GM21528 (cell line): ENCODE results near the gene CHTF8.
"Not testable (repeated sequence)": the region's sequence is repeated elsewhere in the genome, so short reads cannot be mapped to it uniquely, and the experiment has no call there.

Experiments used
- ATAC-seq: cut with Tn5 transposase; IDR thresholded peaks from one replicate; pipeline ENCODE4 v1.9.1; 2021; ENCODE audit warnings: mild to moderate bottlenecking, moderate library complexity; ENCODE audit not compliant: unreplicated experiment, low FRiP score

CHTF8 gene

GRCh38 chr16:69132424-69133252, at the start of gene CHTF8, which contains the start of gene UTP4:
TSS of gene CHTF8 (minus strand) at chr16:69132588. CDS start at chr16:69121458, 11,130 bp downstream.
TSS of gene UTP4 (plus strand) at chr16:69132649. CDS start at chr16:69133460, 811 bp downstream.
- peak; percentile 87 for ATAC-seq

GRCh38 chr16:69180011-69180338, 47.6 kb upstream of the CHTF8 start:
- ATAC-seq: no peak

- no peak for ATAC-seq
Observed at GRCh38 chr16:69179328-69180010, 47.1 kb upstream of the CHTF8 start.

- no peak for ATAC-seq
Observed at GRCh38 chr16:69176033-69176800, 43.8 kb upstream of the CHTF8 start.

GRCh38 chr16:69171325-69172084, 39.1 kb upstream of the CHTF8 start:
- ATAC-seq: no peak

GRCh38 chr16:69169607-69170352, 37.4 kb upstream of the CHTF8 start:
- ATAC-seq: no peak

GRCh38 chr16:69169051-69169450, 36.7 kb upstream of the CHTF8 start:
- no peak for ATAC-seq

GRCh38 chr16:69166946-69167930, 34.9 kb upstream of the CHTF8 start:
- ATAC-seq: no peak

GRCh38 chr16:69166221-69166833, 33.9 kb upstream of the CHTF8 start:
- ATAC-seq: no peak

- ATAC-seq: no peak
Observed at GRCh38 chr16:69165584-69165983, 33.2 kb upstream of the CHTF8 start.

- no peak for ATAC-seq
Observed at GRCh38 chr16:69160192-69160591, 27.8 kb upstream of the CHTF8 start.

- ATAC-seq: no peak
Observed at GRCh38 chr16:69157196-69157595, 24.8 kb upstream of the CHTF8 start.

- no peak for ATAC-seq
Observed at GRCh38 chr16:69150146-69150865, 17.9 kb upstream of the CHTF8 start.

- ATAC-seq: not testable (repeated sequence)
Observed at GRCh38 chr16:69149621-69150020, 17.2 kb upstream of the CHTF8 start.

GRCh38 chr16:69145658-69146057, 13.3 kb upstream of the CHTF8 start:
- ATAC-seq: no peak

GRCh38 chr16:69143116-69143515, 10.7 kb upstream of the CHTF8 start:
- ATAC-seq: no peak

GRCh38 chr16:69141936-69142335, 9.5 kb upstream of the CHTF8 start:
- ATAC-seq: no peak
